Activated CD8-positive, alpha-beta memory T cell treated with anti-CD3 and anti-CD28 coated beads for 48 hours (primary cell): Measurements from ENCODE around the gene MAGEA10.
"Not testable (repeated sequence)": the region's sequence is repeated elsewhere in the genome, so short reads cannot be mapped to it uniquely, and the experiment has no call there.

Source experiments
- DNase-seq, 3 experiments: peaks; one replicate each; pipeline ENCODE4 v3.0.0-alpha.2; 2020; ENCODE audit warnings: low read depth in 2 of 3, low spot score in 2 of 3

Gene MAGEA10

DNA sequence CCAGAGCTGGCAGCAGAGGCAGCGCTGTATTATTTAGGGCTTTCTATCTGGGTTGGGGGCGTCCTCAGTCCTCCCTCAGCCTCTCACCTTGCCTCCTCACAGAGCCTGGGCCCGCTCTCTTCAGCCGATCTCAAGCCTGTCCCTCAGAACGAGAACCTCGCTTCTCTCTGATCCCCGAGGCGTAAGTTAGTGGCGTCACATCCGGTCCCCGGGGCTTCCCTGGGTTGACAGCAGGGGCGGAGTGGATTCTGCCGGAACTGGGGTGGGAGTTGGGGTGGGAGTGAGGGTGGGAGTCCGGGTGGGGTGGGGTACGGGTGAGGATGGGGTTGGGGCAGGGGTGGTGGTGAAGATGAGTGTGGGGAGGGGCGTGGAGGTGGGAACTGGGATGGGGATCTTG lies at the start of gene MAGEA10:
Gene MAGEA10, minus strand, starts transcription at position 190 of the 397 bp plus-strand sequence. CDS start 2,957 bp downstream, outside the sequence.
- DNase-seq: no peak

DNA sequence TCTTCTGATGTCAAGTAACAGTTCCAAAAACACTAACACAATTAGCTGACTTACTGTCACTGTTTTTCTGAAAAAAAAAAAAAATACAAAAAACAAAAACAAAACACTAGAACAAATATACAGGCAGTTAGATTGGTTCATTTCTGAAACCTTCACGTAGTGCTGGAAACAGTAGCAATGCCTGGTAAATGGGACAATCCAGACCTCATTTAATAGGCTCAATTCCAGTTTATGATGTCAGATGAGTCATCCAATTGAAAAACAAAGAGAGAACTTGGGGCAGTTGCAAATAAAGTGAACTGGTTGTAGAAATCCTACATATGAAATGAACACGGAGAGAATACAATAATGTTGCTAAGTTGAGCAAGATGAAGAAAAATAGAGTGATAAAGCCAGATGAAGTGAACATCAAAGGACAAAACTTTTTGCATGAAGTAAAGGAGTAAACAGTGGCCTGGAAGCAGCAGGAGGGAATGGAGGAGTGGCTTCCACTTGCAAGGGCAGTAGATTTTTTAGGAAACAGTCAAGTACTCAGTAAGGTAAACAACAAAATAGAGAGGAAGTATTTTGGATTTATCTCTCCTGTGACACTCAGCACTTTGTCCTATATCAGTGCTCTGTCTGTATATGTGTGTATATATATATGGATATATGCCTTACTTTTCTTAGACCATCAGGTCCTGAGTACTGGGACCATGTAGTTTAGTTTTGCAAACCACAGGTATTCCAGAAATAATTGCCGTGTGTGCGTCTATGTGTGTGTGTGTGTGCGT lies 39.3 kb upstream of the MAGEA10 start:
- DNase-seq: no peak

GRCh38 chrX:152177052-152177451 lies 38.7 kb upstream of the MAGEA10 start:
- DNase-seq: no peak

DNA sequence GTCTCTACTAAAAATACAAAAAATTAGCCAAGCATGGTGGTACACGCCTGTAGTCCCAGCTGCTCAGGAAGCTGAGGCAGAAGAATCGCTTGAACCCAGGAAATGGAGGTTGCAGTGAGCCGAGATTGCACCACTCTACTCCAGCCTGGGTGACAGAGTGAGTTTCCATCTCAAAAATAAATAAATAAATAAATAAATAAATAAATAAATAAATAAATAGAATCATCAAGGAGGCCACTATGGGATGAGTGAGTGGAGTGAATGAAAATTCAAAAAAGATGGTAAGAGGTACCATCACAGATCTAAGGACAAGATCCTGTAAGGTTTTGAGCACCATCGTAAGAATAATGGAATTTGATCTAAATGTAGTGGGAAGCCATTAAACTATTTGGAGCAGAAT lies 37.5 kb upstream of the MAGEA10 start:
- not testable (repeated sequence) for DNase-seq

DNA sequence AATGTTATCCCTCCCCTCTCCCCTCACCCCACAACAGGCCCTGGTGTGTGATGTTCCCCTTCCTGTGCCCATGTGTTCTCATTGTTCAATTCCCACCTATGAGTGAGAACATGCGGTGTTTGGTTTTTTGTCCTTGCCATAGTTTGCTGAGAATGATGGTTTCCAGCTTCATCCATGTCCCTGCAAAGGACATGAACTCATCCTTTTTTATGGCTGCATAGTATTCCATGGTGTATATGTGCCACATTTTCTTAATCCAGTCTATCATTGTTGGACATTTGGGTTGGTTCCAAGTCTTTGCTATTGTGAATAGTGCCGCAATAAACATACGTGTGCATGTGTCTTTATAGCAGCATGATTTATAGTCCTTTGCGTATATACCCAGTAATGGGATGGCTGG lies 35.5 kb upstream of the MAGEA10 start:
- not testable (repeated sequence) for DNase-seq

GRCh38 chrX:152170621-152171020 lies 32.2 kb upstream of the MAGEA10 start:
- no peak for DNase-seq

DNA sequence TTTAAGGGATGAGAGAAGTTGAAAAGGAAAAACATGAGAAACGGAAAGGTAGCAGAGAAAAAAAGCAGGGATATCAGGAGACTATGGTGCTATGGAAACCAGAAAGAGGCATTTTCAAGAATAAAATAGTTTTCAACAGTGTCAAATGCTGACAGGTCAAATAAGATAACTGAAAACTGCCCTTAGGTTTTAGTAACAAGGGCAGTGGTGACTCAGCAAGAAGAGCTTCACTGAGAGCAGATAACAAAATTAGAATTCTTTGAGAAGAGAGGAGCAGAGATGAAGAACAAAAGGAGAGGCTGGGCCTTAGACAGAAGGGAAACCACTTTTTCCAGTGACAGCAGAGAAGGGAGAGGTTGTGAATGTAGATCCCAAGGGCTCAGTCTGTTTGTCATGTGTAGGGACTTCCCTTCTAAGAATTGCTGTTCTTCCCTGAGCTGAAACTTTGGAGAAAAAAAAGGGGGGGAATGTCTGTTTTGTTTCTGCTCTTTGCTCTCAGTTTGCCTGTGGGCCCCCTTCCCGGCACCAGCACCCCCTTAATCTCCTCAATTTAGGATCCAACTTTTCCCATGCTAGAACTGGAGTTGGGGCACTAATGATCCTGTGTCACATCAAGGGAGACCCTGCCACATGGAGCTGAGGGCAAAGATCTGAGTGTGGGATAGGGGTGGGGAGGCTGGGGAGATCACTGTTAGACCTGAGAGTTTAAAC lies 26.8 kb upstream of the MAGEA10 start:
- DNase-seq: no peak

DNA sequence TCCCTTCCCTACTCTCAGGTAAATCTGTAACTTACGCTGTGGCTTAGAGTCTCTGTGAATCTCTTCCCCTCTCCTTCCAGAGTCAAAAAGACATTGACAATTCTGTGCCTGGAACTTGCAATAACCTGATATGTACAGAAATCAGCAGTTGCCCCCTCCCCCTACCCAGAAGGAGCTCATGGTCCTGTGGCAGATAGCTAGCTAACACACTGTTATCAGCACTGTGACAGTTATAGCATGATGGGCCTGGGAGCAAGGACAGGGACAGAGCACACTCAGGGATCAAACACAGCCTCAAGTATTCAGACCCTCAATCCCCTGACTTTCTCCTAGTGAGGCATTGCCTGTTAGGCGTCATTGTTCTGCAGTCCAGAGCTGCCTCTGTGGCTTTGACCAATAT lies 18.7 kb upstream of the MAGEA10 start:
- no peak for DNase-seq

DNA sequence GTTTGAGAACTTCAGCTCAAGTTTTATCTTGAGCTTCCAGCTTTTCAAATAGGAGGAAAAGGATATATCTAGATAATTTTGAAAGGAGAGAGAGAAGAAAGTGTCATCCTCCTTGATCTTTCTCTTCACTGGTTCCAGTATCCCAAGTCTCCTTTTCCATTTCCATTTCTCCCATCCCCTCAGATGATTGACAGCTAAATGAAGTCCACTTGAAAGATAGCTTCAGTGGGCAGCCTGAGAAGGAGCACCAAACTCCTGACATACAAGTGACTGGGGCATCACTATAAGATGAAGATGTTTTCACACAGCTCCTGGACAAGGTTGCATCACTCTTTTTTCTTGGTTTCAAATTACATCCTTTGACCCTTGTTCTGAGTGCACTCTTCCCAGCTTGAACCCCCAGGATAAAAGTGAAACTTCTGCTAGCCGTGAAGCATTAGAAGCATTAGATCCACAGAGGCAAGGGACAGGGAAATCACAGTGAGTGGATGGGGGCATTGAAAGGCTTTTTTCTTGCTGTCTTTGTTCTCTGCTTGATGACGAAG lies 17.5 kb upstream of the MAGEA10 start:
- DNase-seq: no peak

GRCh38 chrX:152154050-152154449 lies 15.7 kb upstream of the MAGEA10 start:
- DNase-seq: no peak

- no peak for DNase-seq
Observed at GRCh38 chrX:152151256-152151655, 12.9 kb upstream of the MAGEA10 start.

- DNase-seq: no peak
Observed at GRCh38 chrX:152149648-152150047, 11.3 kb upstream of the MAGEA10 start.

DNA sequence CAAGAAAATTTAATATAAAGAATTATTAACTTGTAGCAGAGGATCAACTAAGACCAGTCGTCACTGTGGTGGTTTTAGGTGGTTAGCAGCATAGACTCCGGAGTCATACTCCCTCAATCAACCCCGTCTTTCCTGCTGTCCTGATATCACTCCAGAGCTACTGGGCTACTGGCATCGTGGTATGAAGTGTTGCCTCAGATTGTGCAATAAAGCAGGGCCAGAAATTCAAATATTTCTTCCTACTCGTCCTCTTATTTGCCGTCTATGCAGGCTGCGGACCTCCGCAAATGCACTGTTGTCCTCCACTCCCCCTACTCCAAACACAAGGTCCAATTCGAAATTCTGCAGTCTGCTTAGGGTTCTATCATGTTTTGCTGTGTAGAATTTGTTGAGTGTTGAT lies 1.2 kb upstream of the MAGEA10 start:
- DNase-seq: no peak

DNA sequence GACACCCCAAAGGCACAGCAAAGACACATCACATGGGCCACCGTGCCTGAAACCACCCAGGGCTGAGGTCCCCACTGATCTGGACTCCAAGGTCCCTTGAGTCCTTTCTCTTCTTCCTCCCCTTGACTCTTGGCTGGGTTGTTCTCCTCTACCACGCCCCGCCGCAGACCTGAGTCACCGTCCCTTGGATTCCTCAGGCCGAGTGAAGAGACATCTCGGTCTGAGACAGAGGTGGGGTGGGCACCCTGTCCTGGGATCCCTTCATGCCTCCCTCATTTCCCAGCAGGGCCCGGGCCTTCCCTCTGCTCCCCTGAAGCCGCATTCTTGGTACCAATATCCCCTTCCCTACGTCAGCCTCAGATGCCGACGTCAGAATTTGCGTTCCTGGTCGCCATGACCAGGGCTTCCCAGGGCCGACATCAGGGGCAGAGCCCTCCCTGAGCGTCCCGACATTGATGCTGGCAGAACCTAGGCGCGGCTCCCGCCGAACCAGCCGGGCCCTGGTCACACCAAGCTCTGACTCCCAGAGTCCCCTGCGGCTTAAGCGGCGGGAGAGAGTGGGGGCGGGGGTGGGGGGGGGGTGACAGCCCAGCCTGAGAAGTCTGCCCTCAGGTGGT lies 498 bp downstream of the MAGEA10 start:
- DNase-seq: no peak

- DNase-seq: no peak
Observed at GRCh38 chrX:152136312-152136711, 2.1 kb downstream of the MAGEA10 start.

DNA sequence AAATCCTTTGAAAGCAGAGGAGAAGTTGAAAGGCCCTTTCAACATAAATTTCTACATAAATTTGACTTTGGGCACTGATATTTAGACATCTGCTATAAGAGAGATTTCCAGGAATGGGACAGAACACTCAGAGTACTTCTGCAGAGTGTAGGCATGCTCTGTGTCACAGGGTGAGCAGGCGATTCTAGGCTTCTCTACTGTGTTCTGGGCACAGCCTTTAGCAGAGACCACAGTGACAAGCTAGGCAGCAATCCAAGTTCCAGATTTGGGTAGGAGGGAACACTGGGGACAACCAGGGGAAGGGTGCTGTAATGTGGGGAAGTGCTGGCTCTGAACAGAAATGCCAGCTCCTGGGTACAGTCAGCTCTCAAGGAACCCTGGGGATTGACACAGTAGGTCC lies 6.9 kb downstream of the MAGEA10 start:
- no peak for DNase-seq

DNA sequence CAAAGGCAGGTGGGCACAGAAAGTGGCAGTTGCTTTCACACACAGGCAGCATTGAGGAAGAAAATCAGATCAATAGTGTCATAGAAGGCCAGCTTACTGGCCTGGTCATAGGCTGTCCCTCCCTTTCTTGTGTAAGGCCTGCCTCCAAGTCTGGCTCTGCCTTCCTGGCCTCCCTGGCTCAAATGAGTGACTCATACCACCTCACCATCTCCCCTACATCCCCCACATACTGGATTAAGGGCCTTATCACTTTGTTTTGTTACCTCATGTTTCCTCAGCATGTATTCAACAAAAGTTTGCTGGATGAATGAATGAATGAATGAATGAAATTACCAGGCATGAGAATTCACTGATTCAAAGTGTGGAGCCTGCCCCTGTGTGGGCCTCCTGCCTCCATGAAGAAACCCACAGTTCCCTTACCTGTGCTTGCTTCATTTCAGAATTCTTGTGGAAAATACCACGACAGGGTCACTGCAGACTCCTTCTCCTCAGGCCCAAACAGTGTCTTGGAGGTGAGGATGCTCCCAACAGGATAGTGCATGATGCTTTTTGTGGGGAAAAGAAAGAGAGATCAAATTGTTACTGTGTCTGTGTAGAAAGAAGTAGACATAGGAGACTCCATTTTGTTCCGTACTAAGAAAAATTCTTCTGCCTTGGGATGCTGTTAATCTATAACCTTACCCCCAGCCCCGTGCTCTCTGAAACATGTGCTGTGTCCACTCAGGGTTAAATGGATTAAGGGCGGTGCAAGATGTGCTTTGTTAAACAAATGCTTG lies 9.1 kb downstream of the MAGEA10 start:
- not testable (repeated sequence) for DNase-seq

- DNase-seq: no peak
Observed at GRCh38 chrX:152117305-152117704, 21.1 kb downstream of the MAGEA10 start.

GRCh38 chrX:152108527-152108926 lies 29.9 kb downstream of the MAGEA10 start:
- no peak for DNase-seq

GRCh38 chrX:152103866-152104265 lies 34.5 kb downstream of the MAGEA10 start:
- no peak for DNase-seq

GRCh38 chrX:152086141-152086540 lies 52.2 kb downstream of the MAGEA10 start:
- DNase-seq: no peak
